GM12891 (cell line): Measurements from ENCODE around the gene ABCA13.

Experiments
- POLR2A ChIP-seq: IDR thresholded peaks from 2 replicates; pipeline ENCODE4 v1.6.1; 2011; ENCODE audit warnings: low read depth, low read length, control low read depth
- POLR2AphosphoS5 ChIP-seq: IDR thresholded peaks from 2 replicates; pipeline ENCODE4 v1.6.1; 2011; ENCODE audit warnings: low read depth, low read length, control low read depth
- POU2F2 ChIP-seq: IDR thresholded peaks from 2 replicates; pipeline ENCODE4 v1.6.1; 2011; ENCODE audit warnings: low read depth, mild to moderate bottlenecking, control low read depth, low read length, moderate library complexity
- TAF1 ChIP-seq: IDR thresholded peaks from 2 replicates; pipeline ENCODE4 v1.6.1; 2011; ENCODE audit warnings: low read depth, low read length, control low read depth

GRCh38 chr7:48452218-48452617 lies 281.0 kb downstream of the ABCA13 start:
- TF ChIP-seq POLR2AphosphoS5 (no peak), POLR2A (no peak), TAF1 (no peak), POU2F2 (no peak)
